ENCODE data around the gene CELF2.

GRCh38 chr10:11264296-11265048 lies 246.8 kb downstream of the CELF2 start:
- TF ChIP-seq CTCF (IDR thresholded peaks at IDR 0.05; ENCODE audit: low read depth, low read length), result no peak
- TF ChIP-seq POLR2A (IDR thresholded peaks at IDR 0.05; ENCODE audit: extremely low read depth, insufficient read length), result no peak
- no peak for TF ChIP-seq MAX (IDR thresholded peaks at IDR 0.05; ENCODE audit: low read depth, low read length)
- TF ChIP-seq MYC (IDR thresholded peaks at IDR 0.05; ENCODE audit: low read depth, low read length), result no peak

All from NB4 (cell line).